ENCODE measurements around the gene RAB11FIP4.

RAB11FIP4 gene

DNA sequence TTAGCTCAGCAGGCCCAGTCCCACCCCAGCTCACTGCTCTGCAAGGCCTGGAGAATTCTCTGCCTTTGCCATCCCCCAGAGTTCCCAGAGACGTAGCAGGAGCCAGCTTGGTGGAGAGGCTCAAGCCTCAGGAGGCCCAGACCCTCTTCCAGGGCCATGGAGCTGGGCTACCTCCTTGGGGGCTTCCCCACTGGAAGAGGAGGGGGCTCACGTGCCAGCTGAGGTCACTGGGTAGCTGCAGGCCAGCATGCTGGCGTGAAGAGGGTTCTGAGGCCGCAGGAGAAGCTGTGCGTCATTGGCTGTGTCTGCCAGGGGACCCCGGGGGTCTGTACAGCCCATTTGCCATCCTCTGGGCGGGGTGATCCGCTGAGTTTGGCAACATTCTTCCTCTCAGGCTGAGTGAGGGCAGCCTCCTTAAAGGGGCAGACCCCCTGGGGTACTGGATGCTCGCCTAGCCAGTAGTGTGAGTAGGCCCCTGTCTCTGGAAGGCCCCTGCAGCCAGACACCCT lies 131.6 kb downstream of the RAB11FIP4 start:
- DNase-seq (ENCODE audit: low read depth, low spot score) = no peak

- no peak for DNase-seq (ENCODE audit: low read depth, low spot score)
Observed at GRCh38 chr17:31523862-31524730, 132.6 kb downstream of the RAB11FIP4 start.

DNA sequence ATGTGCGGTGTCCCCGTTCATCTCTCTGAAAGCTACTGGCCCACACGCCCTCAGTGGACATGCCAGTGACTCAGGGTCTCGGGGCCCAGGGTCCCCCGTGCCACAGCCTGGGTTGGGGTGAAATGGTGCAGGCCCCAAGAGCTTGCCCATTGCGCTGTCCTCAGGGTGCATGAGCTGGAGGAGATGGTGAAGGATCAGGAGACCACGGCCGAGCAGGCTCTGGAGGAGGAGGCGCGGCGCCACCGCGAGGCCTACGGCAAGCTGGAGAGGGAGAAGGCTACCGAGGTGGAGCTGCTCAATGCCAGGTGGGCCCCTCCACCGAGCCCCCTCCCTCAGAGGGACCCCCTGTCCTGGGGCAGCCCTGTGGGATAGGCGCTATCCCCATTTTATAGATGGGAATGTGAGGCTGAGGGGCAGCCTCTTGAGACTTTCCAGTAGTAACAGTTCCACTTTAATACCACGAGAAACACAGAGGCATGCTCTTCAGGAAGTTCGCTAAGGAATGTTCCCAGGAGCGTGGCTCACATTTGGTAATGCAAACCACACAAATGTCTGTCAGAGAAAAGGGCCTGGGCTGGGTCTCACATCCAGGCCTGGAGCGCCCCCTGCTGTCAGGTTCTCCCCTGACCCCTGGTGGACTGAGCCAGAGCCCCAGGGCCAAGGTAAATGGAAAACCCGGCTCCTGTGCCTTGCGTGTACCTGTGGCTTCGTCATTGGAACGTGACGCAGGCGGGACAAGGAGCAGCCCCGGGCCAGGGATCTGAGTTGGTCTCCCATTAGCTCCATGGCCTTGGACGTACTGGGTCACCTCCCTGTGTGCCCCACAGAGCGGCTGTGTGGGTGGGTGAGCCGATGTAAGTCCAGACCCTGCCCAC lies 133.7 kb downstream of the RAB11FIP4 start:
- peak; percentile 79 for DNase-seq (ENCODE audit: low read depth, low spot score)

DNA sequence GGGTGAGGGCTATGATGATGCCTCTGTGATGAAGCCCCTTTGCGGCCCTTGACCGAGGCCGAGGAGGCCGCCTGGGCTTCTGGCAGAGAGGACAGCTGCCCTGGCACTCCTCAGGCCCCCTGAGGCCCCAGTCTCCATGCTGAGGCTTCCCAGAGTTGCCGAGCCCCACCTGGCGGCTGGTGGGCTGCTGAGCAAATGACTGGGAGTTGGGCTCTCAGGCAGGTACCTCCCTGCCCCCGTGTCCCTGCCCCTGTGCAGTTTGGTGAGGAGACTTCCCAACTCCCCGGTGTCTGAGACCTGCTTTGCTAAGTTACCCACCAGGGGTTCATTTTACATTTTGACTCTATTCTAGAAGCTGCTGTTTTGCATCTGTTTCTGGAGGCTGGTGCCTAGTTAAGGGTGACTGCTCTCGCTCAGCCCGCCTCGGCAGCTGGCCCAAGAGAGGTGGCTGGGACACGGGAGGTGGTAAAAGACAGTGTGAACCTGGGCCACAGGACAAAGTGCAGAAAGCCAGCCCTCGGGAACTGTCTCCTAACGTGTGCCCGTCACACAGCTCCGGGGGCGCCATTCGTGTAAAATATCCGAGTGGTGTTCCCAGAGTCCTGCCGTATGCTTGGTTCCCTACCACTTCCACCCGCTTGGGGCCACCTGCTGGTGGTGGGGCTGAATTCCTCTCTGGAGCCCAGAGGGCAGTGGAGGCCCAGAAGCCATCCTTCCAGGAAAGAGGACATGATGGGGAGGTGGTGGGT lies 134.5 kb downstream of the RAB11FIP4 start:
- DNase-seq (ENCODE audit: low read depth, low spot score) = no peak

- no peak for DNase-seq (ENCODE audit: low read depth, low spot score)
Observed at GRCh38 chr17:31527606-31528005, 136.1 kb downstream of the RAB11FIP4 start.

- no peak for DNase-seq (ENCODE audit: low read depth, low spot score)
Observed at GRCh38 chr17:31528291-31528874, 136.9 kb downstream of the RAB11FIP4 start.

GRCh38 chr17:31529841-31530251 lies 138.4 kb downstream of the RAB11FIP4 start:
- no peak for DNase-seq (ENCODE audit: low read depth, low spot score)

DNA sequence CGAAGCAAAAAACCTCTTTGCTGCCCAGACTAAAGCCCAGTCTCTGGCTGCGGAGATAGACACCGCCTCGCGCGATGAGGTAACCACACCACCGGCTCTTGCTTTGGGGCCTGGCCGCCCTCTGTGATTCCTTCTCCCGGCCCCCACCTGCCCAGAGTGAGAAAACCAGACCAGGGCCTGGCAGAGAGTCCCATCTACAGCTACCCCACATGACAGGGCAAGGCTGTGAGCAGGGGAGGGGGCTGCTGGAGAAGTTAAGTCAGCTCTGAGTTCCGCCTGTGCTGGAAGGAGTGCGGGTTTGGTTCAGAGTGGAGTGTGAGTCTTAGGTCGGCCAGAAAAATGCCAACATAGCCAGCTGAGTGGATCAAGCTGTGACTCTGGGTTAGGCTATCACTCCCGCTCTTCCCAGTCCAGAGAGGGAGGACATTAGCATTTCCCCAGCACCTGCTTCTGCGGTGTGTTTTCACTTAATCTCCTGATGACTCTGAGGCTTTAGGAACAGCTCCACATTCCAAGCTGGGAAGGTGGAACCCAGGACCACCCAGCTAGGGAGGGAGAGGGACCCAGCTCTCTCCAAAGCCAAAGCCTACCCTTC lies 139.0 kb downstream of the RAB11FIP4 start:
- DNase-seq (ENCODE audit: low read depth, low spot score) = no peak

GRCh38 chr17:31531336-31531980 lies 140.0 kb downstream of the RAB11FIP4 start:
- no peak for DNase-seq (ENCODE audit: low read depth, low spot score)

- no peak for DNase-seq (ENCODE audit: low read depth, low spot score)
Observed at GRCh38 chr17:31532081-31532480, 140.6 kb downstream of the RAB11FIP4 start.

- DNase-seq (ENCODE audit: low read depth, low spot score) = no peak
Observed at GRCh38 chr17:31532526-31532925, 141.1 kb downstream of the RAB11FIP4 start.

DNA sequence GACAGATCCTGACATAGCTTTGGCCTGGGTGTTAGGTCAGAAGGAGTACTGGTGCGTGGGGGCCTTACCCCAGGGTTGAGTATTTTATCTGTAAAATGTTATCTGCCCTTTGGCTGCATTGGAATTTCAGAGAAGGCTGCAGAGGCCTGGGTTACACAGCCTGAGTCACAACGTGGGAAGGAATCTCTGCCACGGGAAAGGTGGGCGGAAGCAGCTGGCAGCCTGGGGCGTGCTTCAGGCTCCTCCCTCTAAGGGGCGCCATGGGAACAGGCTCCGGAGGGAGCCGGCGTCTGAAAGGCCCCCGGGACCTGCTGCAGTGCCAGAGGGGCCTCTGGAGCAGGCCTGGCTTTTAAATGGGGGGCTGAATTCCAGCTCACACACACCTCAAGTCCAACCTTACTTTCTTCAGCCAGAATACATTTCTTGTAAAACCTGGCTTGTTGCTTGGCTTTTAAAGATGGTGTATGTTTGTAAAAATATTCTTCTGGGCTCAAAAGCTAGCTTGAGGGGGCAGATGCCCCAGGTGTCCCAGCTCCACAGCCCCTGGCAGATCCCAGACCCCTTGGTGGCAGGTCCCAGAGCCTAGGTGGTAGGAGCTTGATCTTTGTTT lies 142.2 kb downstream of the RAB11FIP4 start:
- DNase-seq (ENCODE audit: low read depth, low spot score) = no peak

- no peak for DNase-seq (ENCODE audit: low read depth, low spot score)
Observed at GRCh38 chr17:31534223-31534888, 142.9 kb downstream of the RAB11FIP4 start.

- no peak for DNase-seq (ENCODE audit: low read depth, low spot score)
Observed at GRCh38 chr17:31535581-31535981, 144.1 kb downstream of the RAB11FIP4 start.

DNA sequence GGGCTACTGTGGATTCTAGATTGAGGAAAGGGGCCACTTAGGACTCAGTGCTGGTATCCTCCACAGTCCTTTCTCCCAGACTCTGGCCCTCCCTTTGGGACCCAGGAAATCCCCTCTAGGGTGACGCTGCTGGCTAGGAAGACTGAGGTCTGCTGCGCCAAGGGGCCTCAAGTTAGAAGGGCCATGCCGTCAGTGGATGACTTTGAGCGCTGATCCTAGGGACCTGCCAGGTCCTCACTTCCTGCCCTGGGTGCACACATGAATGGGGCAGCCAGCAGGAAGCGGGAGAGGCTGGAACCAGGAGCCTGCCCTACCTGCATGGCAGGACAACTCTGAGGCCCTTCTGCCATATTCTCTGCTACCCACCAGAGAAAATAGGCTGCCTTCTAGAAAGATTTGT lies 145.0 kb downstream of the RAB11FIP4 start:
- DNase-seq (ENCODE audit: low read depth, low spot score) = no peak

DNA sequence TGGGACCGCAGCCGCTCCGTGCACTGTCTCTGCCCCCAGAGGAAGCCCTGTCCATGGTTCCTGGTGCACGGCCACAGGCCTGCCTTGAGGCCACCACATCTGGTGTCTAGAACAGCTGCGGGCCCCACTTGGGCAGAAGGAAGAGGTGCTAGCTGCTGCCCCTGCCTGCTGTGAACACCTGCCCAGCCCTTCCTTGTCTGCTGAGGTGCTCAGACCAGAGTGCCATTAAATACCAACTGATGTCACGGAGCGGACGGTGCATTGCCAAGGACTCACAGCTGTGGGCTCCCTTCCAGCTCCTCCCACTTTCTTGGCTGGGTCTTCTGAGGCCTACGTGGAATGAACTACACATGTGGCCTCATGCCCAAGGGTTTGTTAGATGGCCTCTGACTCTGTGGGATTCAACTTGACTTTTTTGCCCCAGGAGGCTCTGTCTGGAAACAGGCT lies 146.1 kb downstream of the RAB11FIP4 start:
- DNase-seq (ENCODE audit: low read depth, low spot score) = no peak

DNA sequence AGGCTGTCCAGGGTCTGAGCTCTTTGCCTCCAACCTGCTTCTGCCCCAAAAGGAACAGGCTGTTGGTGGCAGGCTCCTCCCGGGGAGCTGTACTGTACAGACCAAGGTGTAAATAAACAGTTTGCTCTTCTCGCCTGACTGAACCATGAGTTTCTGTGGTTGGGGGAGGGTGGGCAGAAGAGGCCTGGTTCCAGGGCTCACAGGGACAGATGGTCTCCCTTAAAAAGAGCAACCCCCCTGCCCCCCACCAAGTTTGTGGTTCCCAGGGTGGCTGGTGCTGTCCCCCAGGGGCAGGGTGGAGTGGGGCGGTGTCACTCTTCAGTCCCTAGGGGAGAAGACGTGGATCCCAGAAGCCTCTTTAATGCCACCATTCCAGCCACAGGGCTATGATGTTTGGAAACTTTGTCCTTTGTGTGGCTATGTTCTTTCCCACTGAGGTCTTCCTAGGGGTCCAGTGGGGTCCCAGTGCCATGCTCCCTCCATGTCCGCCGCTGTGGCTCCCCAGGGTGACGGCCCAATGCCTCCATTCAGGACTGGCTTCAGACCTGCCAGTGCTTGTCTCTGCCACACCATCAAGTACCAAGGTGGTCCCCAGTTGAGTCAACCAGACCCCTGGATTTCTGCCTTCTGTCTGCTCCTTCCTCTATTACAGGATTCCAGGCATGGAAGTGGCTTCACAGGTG lies 146.7 kb downstream of the RAB11FIP4 start:
- DNase-seq (ENCODE audit: low read depth, low spot score) = no peak

- DNase-seq (ENCODE audit: low read depth, low spot score) = no peak
Observed at GRCh38 chr17:31540602-31541307, 149.3 kb downstream of the RAB11FIP4 start.
